K562 (cell line): ENCODE data around the gene TMEM255A. TPM values are rescaled to one million over a fixed set of nuclear protein-coding genes. Genes with fewer than 3 reads are reported as not detected.

Experiments
- ATF6 ChIP-seq: sonication (generic); formaldehyde crosslinking; IDR thresholded peaks from 2 replicates; pipeline ENCODE4 v1.4.0; 2020; ENCODE audit warnings: mild to moderate bottlenecking, missing genetic modification reagents
- BRD9 ChIP-seq: fragments of 450-650 bp; IDR thresholded peaks from 2 replicates; pipeline ENCODE4 v1.6.1; 2018; ENCODE audit warnings: low read depth; ENCODE audit not compliant: partially characterized antibody
- DMBX1 ChIP-seq: fragments of 250-450 bp; sonication (Bioruptor Pico); IDR thresholded peaks from 2 replicates; pipeline ENCODE4 v1.8.0; 2022; ENCODE audit warnings: inconsistent platforms, mild to moderate bottlenecking, moderate library complexity, borderline replicate concordance
- ESRRA ChIP-seq: fragments of 450-650 bp; IDR thresholded peaks from 2 replicates; pipeline ENCODE4 v1.6.1; 2014; ENCODE audit warnings: low read depth, mild to moderate bottlenecking, moderate library complexity, borderline replicate concordance
- ESRRB ChIP-seq: fragments of 250-450 bp; sonication (Bioruptor Pico); IDR thresholded peaks from 2 replicates; pipeline ENCODE4 v1.5.0; 2020; ENCODE audit warnings: mild to moderate bottlenecking, moderate library complexity, borderline replicate concordance
- GABPB1 ChIP-seq: sonication (generic); formaldehyde crosslinking; IDR thresholded peaks from 2 replicates; pipeline ENCODE4 v1.8.0; 2022; ENCODE audit warnings: mild to moderate bottlenecking, missing genetic modification reagents
- GTF2F1 ChIP-seq: IDR thresholded peaks from 2 replicates; pipeline ENCODE4 v1.6.1; 2011; ENCODE audit warnings: low read depth, low read length, improper control_type of control experiment
- ID3 ChIP-seq, 2 experiments: fragments of 250-450 bp in 1 of 2; fragments of 450-650 bp in 1 of 2; sonication (Bioruptor Pico) in 1 of 2; IDR thresholded peaks; 2 replicates each; pipeline versions ENCODE4 v1.6.1 to v1.8.0; 2016 to 2021; ENCODE audit warnings: mild to moderate bottlenecking in 2 of 2, moderate library complexity in 2 of 2, missing compliant biosample characterization in 1 of 2, missing genetic modification characterization in 1 of 2
- JUN ChIP-seq, 2 experiments: sonication (generic) in 1 of 2; formaldehyde crosslinking in 1 of 2; IDR thresholded peaks; 2 replicates each; pipeline versions ENCODE4 v1.6.1 to v1.8.0; 2012 to 2022; ENCODE audit warnings: borderline replicate concordance in 2 of 2, mild to moderate bottlenecking in 2 of 2, improper control_type of control experiment in 1 of 2, low read depth in 1 of 2, low read length in 1 of 2, missing genetic modification reagents in 1 of 2
- MAX ChIP-seq: sonication (generic); formaldehyde crosslinking; IDR thresholded peaks from 2 replicates; pipeline ENCODE4 v1.9.0; 2022; ENCODE audit warnings: mild to moderate bottlenecking, missing genetic modification reagents
- NELFE ChIP-seq: IDR thresholded peaks from 2 replicates; pipeline ENCODE4 v1.6.1; 2011; ENCODE audit warnings: mild to moderate bottlenecking; ENCODE audit not compliant: insufficient read depth, insufficient read length
- PHTF2 ChIP-seq: fragments of 250-450 bp; sonication (Bioruptor Pico); IDR thresholded peaks from 2 replicates; pipeline ENCODE4 v1.5.0; 2021; ENCODE audit warnings: mild to moderate bottlenecking
- RERE ChIP-seq: sonication (generic); formaldehyde crosslinking; IDR thresholded peaks from 2 replicates; pipeline ENCODE4 v1.8.0; 2023; ENCODE audit warnings: missing genetic modification reagents, mild to moderate bottlenecking, borderline replicate concordance
- TARDBP ChIP-seq: fragments of 450-650 bp; IDR thresholded peaks from 2 replicates; pipeline ENCODE4 v1.6.1; 2016
- YY1 ChIP-seq, 3 experiments: IDR thresholded peaks; 2 replicates each; pipeline ENCODE4 v1.6.1; 2011; ENCODE audit warnings: low read length in 2 of 3, mild to moderate bottlenecking in 2 of 3, moderate library complexity in 2 of 3, borderline replicate concordance in 1 of 3, control low read depth in 1 of 3, low read depth in 1 of 3; ENCODE audit not compliant: insufficient read depth in 3 of 3, insufficient replicate concordance in 2 of 3, control insufficient read depth in 1 of 3, insufficient read length in 1 of 3; ENCODE audit errors: extremely low read depth in 1 of 3
- ZNF699 ChIP-seq: fragments of 250-450 bp; sonication (Bioruptor Pico); IDR thresholded peaks from 2 replicates; pipeline ENCODE4 v1.8.0; 2021; ENCODE audit warnings: mild to moderate bottlenecking, moderate library complexity; ENCODE audit not compliant: insufficient replicate concordance
- polyA plus RNA-seq, 8 experiments: library from polyadenylated mRNA; depleted of rRNA in 4 of 8; stranded (reverse) in 5 of 8; unstranded in 3 of 8; fragments of >200 nt; fragmentation: Nextera tagmentation in 2 of 8; fragmentation: Illumina TruSeq in 1 of 8; extraction: Ambion mirVana in 2 of 8; extraction: Trizol in 1 of 8; gene quantifications; 2 replicates each; pipeline versions ENCODE4 v1.2.1 to v1.2.3, GENCODE V29; 2011 to 2014; ENCODE audit warnings: inconsistent platforms in 1 of 8, missing spikeins in 1 of 8
- total RNA-seq, 7 experiments: library from RNA; depleted of rRNA in 6 of 7; stranded (reverse); fragments of >200 nt in 6 of 7; fragmentation: Illumina TruSeq in 2 of 7; extraction: Trizol in 2 of 7; gene quantifications; 2 replicates each; pipeline versions ENCODE4 v1.2.1 to v1.2.3, GENCODE V29; 2011 to 2021; ENCODE audit warnings: low replicate concordance in 1 of 7

TMEM255A gene
- total and polyA plus RNA-seq, 9 of the 15 experiments (the other 6 are each of a cell fraction or from before 2014, with no cell fraction given): 0.01 TPM; not detected in 8

GRCh38 chrX:120250522-120251271, 60.6 kb downstream of the TMEM255A start, which contains the start of gene ZBTB33 (continued):
- TF ChIP-seq RERE (CRISPR knock-in tag) (peak; percentile 74; the same call in 1 of the 2 replicates), YY1 (IDR thresholded peaks at IDR 0.05; ENCODE audit: borderline replicate concordance in 1 of 3, control insufficient read depth in 1 of 3, extremely low read depth in 1 of 3, insufficient read depth in 3 of 3, insufficient read length in 1 of 3, insufficient replicate concordance in 2 of 3, low read depth in 1 of 3, low read length in 2 of 3) (peak in 1 of 3 experiments; percentile 47), TARDBP (no peak), MAX (peak; percentile 95), PHTF2 (CRISPR knock-in tag) (no peak), BRD9 (no peak), ESRRA (0 out of 2 replicates have a peak, but pooled peaks have one; percentile 31), GTF2F1 (0 out of 2 replicates have a peak, but pooled peaks have one; percentile 40), ID3 (CRISPR knock-in tag; IDR thresholded peaks at IDR 0.05) (no peak), ID3 (tag; IDR thresholded peaks at IDR 0.05) (0 out of 2 replicates have a peak, but pooled peaks have one; percentile 64), GABPB1 (CRISPR knock-in tag) (peak; percentile 79; the same call in 1 of the 2 replicates), NELFE (no peak), DMBX1 (CRISPR knock-in tag) (no peak), ATF6 (CRISPR knock-in tag) (peak; percentile 84; the same call in 1 of the 2 replicates), ESRRB (CRISPR knock-in tag) (no peak), ZNF699 (no peak), JUN (IDR thresholded peaks at IDR 0.05; ENCODE audit: borderline replicate concordance, low read depth, low read length) (peak; percentile 14; the same call in 1 of the 2 replicates), JUN (CRISPR knock-in tag; IDR thresholded peaks at IDR 0.05; ENCODE audit: borderline replicate concordance) (no peak)
